22Rv1 (cell line): ENCODE results near the gene OLFM4.

ENCODE experiments used
- H3K27ac ChIP-seq: fragments of 450-650 bp; 2 replicates; pipeline ENCODE4 v1.5.1; 2017
- ZFX ChIP-seq: fragments of 450-650 bp; IDR thresholded peaks from 2 replicates; pipeline ENCODE4 v1.6.1; 2017; ENCODE audit warnings: antibody characterized with exemption, borderline replicate concordance
- TF ChIP-seq, protein P1 (sequence below): fragments of 450-650 bp; IDR thresholded peaks from 2 replicates; pipeline ENCODE4 v1.5.1; 2017; ENCODE audit warnings: mild to moderate bottlenecking

Gene OLFM4

GRCh38 chr13:53028063-53028462, 550 bp upstream of the OLFM4 start:
- no peak for TF ChIP-seq ZFX
- TF ChIP-seq, protein P1, sequence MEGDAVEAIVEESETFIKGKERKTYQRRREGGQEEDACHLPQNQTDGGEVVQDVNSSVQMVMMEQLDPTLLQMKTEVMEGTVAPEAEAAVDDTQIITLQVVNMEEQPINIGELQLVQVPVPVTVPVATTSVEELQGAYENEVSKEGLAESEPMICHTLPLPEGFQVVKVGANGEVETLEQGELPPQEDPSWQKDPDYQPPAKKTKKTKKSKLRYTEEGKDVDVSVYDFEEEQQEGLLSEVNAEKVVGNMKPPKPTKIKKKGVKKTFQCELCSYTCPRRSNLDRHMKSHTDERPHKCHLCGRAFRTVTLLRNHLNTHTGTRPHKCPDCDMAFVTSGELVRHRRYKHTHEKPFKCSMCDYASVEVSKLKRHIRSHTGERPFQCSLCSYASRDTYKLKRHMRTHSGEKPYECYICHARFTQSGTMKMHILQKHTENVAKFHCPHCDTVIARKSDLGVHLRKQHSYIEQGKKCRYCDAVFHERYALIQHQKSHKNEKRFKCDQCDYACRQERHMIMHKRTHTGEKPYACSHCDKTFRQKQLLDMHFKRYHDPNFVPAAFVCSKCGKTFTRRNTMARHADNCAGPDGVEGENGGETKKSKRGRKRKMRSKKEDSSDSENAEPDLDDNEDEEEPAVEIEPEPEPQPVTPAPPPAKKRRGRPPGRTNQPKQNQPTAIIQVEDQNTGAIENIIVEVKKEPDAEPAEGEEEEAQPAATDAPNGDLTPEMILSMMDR, result no peak
- no peak overlapping the region for H3K27ac ChIP-seq

DNA sequence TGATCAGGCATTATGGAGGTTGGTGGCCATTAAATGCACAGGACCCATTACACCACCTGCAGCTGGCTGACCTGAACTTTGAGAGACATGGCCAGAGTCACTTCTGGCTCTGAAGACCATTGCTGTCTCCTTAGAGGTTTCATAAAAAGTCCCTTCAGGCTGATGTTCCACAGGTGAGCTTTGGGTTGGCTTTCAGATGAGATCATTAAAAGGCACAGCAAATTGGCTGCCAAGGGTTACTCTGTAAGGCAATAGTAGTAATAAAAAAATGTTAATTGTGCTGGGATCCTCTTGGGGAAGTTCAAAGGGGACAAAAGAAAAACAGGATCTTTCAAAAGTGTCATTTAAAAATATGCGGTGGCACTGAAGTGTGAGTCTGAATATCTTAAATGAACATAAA, 4.2 kb downstream of the OLFM4 start:
- H3K27ac ChIP-seq, result no peak overlapping the region
- no peak for TF ChIP-seq ZFX
- TF ChIP-seq, protein P1, result no peak

- TF ChIP-seq, protein P1, result no peak
- no peak for TF ChIP-seq ZFX
- H3K27ac ChIP-seq, result no peak overlapping the region
These were observed 10.4 kb downstream of the OLFM4 start for GRCh38 chr13:53038993-53039392.

DNA sequence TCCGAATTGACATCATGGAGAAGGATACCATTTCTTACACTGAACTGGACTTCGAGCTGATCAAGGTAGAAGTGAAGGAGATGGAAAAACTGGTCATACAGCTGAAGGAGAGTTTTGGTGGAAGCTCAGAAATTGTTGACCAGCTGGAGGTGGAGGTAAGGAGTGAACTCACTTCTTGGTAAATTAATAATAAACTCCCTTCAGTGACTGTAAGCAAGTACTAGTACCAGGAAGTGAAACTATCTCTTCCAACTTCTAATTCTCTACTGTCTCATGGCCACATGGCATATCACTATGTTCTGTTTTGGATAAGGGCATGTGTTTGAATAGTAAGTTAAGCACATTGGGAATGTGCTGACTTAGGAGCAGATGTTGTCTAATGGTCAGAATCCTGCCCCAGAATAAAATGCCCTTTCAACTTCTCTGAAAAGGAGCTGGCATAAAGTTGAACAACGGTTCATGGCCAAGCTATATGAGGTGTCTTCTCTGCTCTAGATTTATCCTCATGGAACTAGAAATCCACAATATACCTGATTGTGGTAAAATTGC, 13.4 kb downstream of the OLFM4 start:
- H3K27ac ChIP-seq, result no peak overlapping the region
- TF ChIP-seq, protein P1, result no peak
- TF ChIP-seq ZFX, result no peak

GRCh38 chr13:53042877-53043276, 14.3 kb downstream of the OLFM4 start:
- no peak overlapping the region for H3K27ac ChIP-seq
- TF ChIP-seq, protein P1, result no peak
- TF ChIP-seq ZFX, result no peak

GRCh38 chr13:53043398-53043797, 14.8 kb downstream of the OLFM4 start:
- TF ChIP-seq, protein P1, result no peak
- TF ChIP-seq ZFX, result no peak
- no peak overlapping the region for H3K27ac ChIP-seq

GRCh38 chr13:53045189-53045588, 16.6 kb downstream of the OLFM4 start:
- H3K27ac ChIP-seq, result no peak overlapping the region
- no peak for TF ChIP-seq ZFX
- TF ChIP-seq, protein P1, result no peak
